Stomach (tissue), 4 donors: ENCODE measurements around the gene CFAP46.

ENCODE experiments used
- CTCF ChIP-seq, 7 experiments: fragments of 450-650 bp in 4 of 7; fragments of 200-600 bp in 3 of 7; sonication (generic) in 3 of 7; IDR thresholded peaks; one replicate each; pipeline ENCODE4 v1.5.1; 2016 to 2019; ENCODE audit warnings: antibody characterized with exemption in 7 of 7, control low read depth in 2 of 7, mild to moderate bottlenecking in 1 of 7
- EP300 ChIP-seq: sonication (generic); formaldehyde crosslinking; IDR thresholded peaks from one replicate; pipeline ENCODE4 v1.6.1; 2017; ENCODE audit warnings: antibody characterized with exemption
- POLR2A ChIP-seq, 4 donors: fragments of 450-650 bp; IDR thresholded peaks; one replicate each; pipeline ENCODE4 v1.6.1; 2016; ENCODE audit warnings: antibody characterized with exemption in 4 of 4, control low read depth in 2 of 4, mild to moderate bottlenecking in 1 of 4, moderate library complexity in 1 of 4
- POLR2AphosphoS5 ChIP-seq, 3 donors: sonication (generic); formaldehyde crosslinking; IDR thresholded peaks; one replicate each; pipeline ENCODE4 v1.6.1; 2016; ENCODE audit warnings: antibody characterized with exemption in 3 of 3

GRCh38 chr10:132904814-132905649 lies 37.3 kb downstream of the CFAP46 start:
- TF ChIP-seq POLR2A (IDR thresholded peaks at IDR 0.05), result no peak
- TF ChIP-seq CTCF (IDR thresholded peaks at IDR 0.05), result no peak
- no peak for TF ChIP-seq EP300
- no peak for TF ChIP-seq POLR2AphosphoS5 (IDR thresholded peaks at IDR 0.05)
